GM12878 (cell line): ENCODE results near the gene PDCD7. TPM values are rescaled to one million over a fixed set of nuclear protein-coding genes. Genes with fewer than 3 reads are reported as not detected.

Experiments used
- ATAC-seq: fragments of 200-7000 bp; cut with Tn5 transposase; 3 replicates; pipeline ENCODE4 v1.9.1; 2020; ENCODE audit warnings: mild to moderate bottlenecking, moderate library complexity
- BruUV-seq: library from RNA; stranded (reverse); fragments of 400-500 nt; replicated peaks from 2 replicates; lab custom pipeline; 2021; lab: Mats Ljungman, UMichigan
- CTCF ChIA-PET: fragments of 300-600 bp; sonication (Branson Sonifier 250); formaldehyde crosslinking; extraction: SDS; loops from one replicate; lab custom pipeline; 2021; ENCODE audit warnings: inconsistent platforms; lab: Yijun Ruan, JAX
- POLR2A ChIA-PET: fragments of 350-600 bp; formaldehyde crosslinking; extraction: SDS; loops from one replicate; lab custom pipeline; 2021; ENCODE audit warnings: inconsistent platforms; lab: Charles Lee
- RAD21 ChIA-PET: fragments of 300-600 bp; sonication (Branson Sonifier 250); formaldehyde crosslinking; loops from one replicate; lab custom pipeline; 2023; ENCODE audit warnings: antibody characterized with exemption; ENCODE audit not compliant: unreplicated experiment; lab: Charles Lee
- SMC1A ChIA-PET: fragments of 300-600 bp; sonication (Branson Sonifier 250); formaldehyde crosslinking; loops from one replicate; lab custom pipeline; 2023; ENCODE audit not compliant: unreplicated experiment, uncharacterized antibody; lab: Charles Lee
- DNase-seq: peaks from one replicate; pipeline ENCODE4 v3.0.0-alpha.2; 2011; ENCODE audit warnings: low read depth, low spot score
- FAIRE-seq: peaks from 3 replicates; lab custom pipeline; 2011; peaks lifted over from hg19 to GRCh38; lab: Jason Lieb, UNC
- H2AFZ ChIP-seq: 2 replicates; pipeline ENCODE4 v1.6.0; 2011; ENCODE audit warnings: low read depth, low read length, control low read depth; ENCODE audit not compliant: control insufficient read depth
- H3K27ac ChIP-seq: 2 replicates; pipeline ENCODE4 v1.5.1; 2011; ENCODE audit warnings: control low read depth; ENCODE audit not compliant: control insufficient read depth, insufficient read depth
- H3K27me3 ChIP-seq, 2 experiments: replicated peaks in 1 of 2; 2 replicates each; pipeline versions ENCODE4 v1.6.0 to v1.6.1; 2011; ENCODE audit warnings: low read length in 1 of 2; ENCODE audit not compliant: control insufficient read depth in 2 of 2, insufficient read depth in 2 of 2
- H3K36me3 ChIP-seq, 2 experiments: 2 replicates each; pipeline ENCODE4 v1.5.1; 2011; ENCODE audit warnings: low read length in 1 of 2; ENCODE audit not compliant: control insufficient read depth in 2 of 2, insufficient read depth in 2 of 2
- H3K4me1 ChIP-seq: 2 replicates; pipeline ENCODE4 v1.6.1; 2011; ENCODE audit warnings: mild to moderate bottlenecking, low read length, moderate library complexity, mixed read lengths; ENCODE audit not compliant: control insufficient read depth, insufficient read depth
- H3K4me2 ChIP-seq: 2 replicates; pipeline ENCODE4 v1.6.0; 2011; ENCODE audit warnings: control low read depth; ENCODE audit not compliant: control insufficient read depth, insufficient read depth
- H3K4me3 ChIP-seq: fragments of 200-600 bp; sonication (generic); 2 replicates; pipeline ENCODE4 v1.5.1; 2016
- H3K79me2 ChIP-seq: 2 replicates; pipeline ENCODE4 v1.6.0; 2011; ENCODE audit warnings: low read length; ENCODE audit not compliant: control insufficient read depth, insufficient read depth
- H3K9ac ChIP-seq: 2 replicates; pipeline ENCODE4 v1.8.0; 2011; ENCODE audit warnings: low read length, control low read depth, mixed read lengths; ENCODE audit not compliant: control insufficient read depth, insufficient read depth
- H3K9me3 ChIP-seq: replicated peaks from 3 replicates; pipeline ENCODE4 v1.5.1; 2011; ENCODE audit warnings: mild to moderate bottlenecking, low read length; ENCODE audit not compliant: control insufficient read depth, insufficient read depth
- H4K20me1 ChIP-seq: 2 replicates; pipeline ENCODE4 v1.6.0; 2011; ENCODE audit not compliant: control insufficient read depth, insufficient read depth
- CEBPZ ChIP-seq: fragments of 150-350 bp; IDR thresholded peaks from 2 replicates; pipeline ENCODE4 v1.6.1; 2016; ENCODE audit warnings: low read depth, low read length
- CHD4 ChIP-seq: fragments of 200-600 bp; sonication (generic); IDR thresholded peaks from 2 replicates; pipeline ENCODE4 v1.6.1; 2016; ENCODE audit warnings: mild to moderate bottlenecking
- EZH2 ChIP-seq: IDR thresholded peaks from 2 replicates; pipeline ENCODE4 v1.6.1; 2012; ENCODE audit warnings: low read depth, mild to moderate bottlenecking, control low read depth, inconsistent platforms, low read length, borderline replicate concordance; ENCODE audit not compliant: control insufficient read depth
- HDAC2 ChIP-seq: fragments of 200-600 bp; sonication (generic); IDR thresholded peaks from 2 replicates; pipeline ENCODE4 v1.6.1; 2017
- MEF2A ChIP-seq: IDR thresholded peaks from 2 replicates; pipeline ENCODE4 v1.6.1; 2011; ENCODE audit warnings: low read depth, mild to moderate bottlenecking, low read length, moderate library complexity; ENCODE audit not compliant: insufficient read depth
- MXI1 ChIP-seq: fragments of 150-350 bp; IDR thresholded peaks from 2 replicates; pipeline ENCODE4 v1.6.1; 2011; ENCODE audit warnings: low read depth, mild to moderate bottlenecking, inconsistent platforms, low read length, improper control_type of control experiment
- NFXL1 ChIP-seq: fragments of 450-650 bp; IDR thresholded peaks from 2 replicates; pipeline ENCODE4 v1.6.1; 2017; ENCODE audit warnings: antibody characterized with exemption, mild to moderate bottlenecking, borderline replicate concordance
- RELA ChIP-seq: fragments of 450-650 bp; IDR thresholded peaks from 2 replicates; pipeline ENCODE4 v1.8.0; 2014; ENCODE audit warnings: borderline replicate concordance; ENCODE audit not compliant: partially characterized antibody
- SMAD5 ChIP-seq: IDR thresholded peaks from 2 replicates; pipeline ENCODE4 v1.6.1; 2016; ENCODE audit warnings: antibody characterized with exemption, low read depth
- SRF ChIP-seq, 2 experiments: IDR thresholded peaks; 2 replicates each; pipeline ENCODE4 v1.6.1; 2011; ENCODE audit warnings: low read depth in 2 of 2, low read length in 2 of 2, mild to moderate bottlenecking in 1 of 2, moderate library complexity in 1 of 2
- SUZ12 ChIP-seq: fragments of 200-600 bp; sonication (generic); IDR thresholded peaks from one replicate; pipeline ENCODE4 v1.6.1; 2018; ENCODE audit warnings: antibody characterized with exemption, mild to moderate bottlenecking; ENCODE audit not compliant: unreplicated experiment
- TARDBP ChIP-seq: IDR thresholded peaks from 2 replicates; pipeline ENCODE4 v1.6.1; 2016; ENCODE audit warnings: borderline replicate concordance
- ZNF24 ChIP-seq: fragments of 450-650 bp; IDR thresholded peaks from 2 replicates; pipeline ENCODE4 v1.6.1; 2017; ENCODE audit warnings: antibody characterized with exemption, mild to moderate bottlenecking
- ZNF274 ChIP-seq: IDR thresholded peaks from one replicate; pipeline ENCODE4 v1.8.0; 2011; ENCODE audit not compliant: insufficient read length, insufficient read depth
- WGBS: methylation state at CpG from one replicate; pipeline ENCODE4 v1.1.6; 2016; ENCODE audit warnings: low lambda C conversion rate; ENCODE audit not compliant: insufficient replicate concordance, insufficient coverage; ENCODE audit errors: missing lambda C conversion rate; 5-methylcytosine and 5-hydroxymethylcytosine counted together
- in situ Hi-C: fragments of 300-500 bp; cut with MboI; formaldehyde crosslinking; loops from 9 replicates; pipeline ENCODE4 v1.14.3; 2018; ENCODE audit warnings: mixed read lengths
- intact Hi-C: fragments of 100-400 bp; cut with micrococcal nuclease; formaldehyde crosslinking; loops from one replicate; pipeline ENCODE4 v1.14.2; 2022; ENCODE audit not compliant: unreplicated experiment
- polyA plus RNA-seq, 11 experiments: library from polyadenylated mRNA; depleted of rRNA in 4 of 11; unstranded in 6 of 11; stranded (reverse) in 5 of 11; fragments of >200 nt; fragmentation: Nextera tagmentation in 4 of 11; fragmentation: Illumina TruSeq in 1 of 11; extraction: Ambion mirVana in 4 of 11; extraction: Trizol in 1 of 11; gene quantifications; 1 replicate in 1 of 11; 2 replicates in 10 of 11; pipeline versions ENCODE4 v1.2.1 to v1.2.3, GENCODE V29; 2011 to 2016; ENCODE audit warnings: inconsistent platforms in 2 of 11, missing spikeins in 2 of 11, low read depth in 1 of 11
- total RNA-seq, 4 experiments: library from RNA; depleted of rRNA in 3 of 4; stranded (reverse); fragments of >200 nt in 3 of 4; fragmentation: Illumina TruSeq in 1 of 4; extraction: Trizol in 1 of 4; gene quantifications; 2 replicates each; pipeline versions ENCODE4 v1.2.1 to v1.2.3, GENCODE V29; 2013 to 2021
- TF ChIP-seq, protein P1 (sequence below): IDR thresholded peaks from 2 replicates; pipeline ENCODE4 v1.6.1; 2012; ENCODE audit warnings: low read depth, low read length, improper control_type of control experiment

The PDCD7 gene
- total and polyA plus RNA-seq, 10 of the 15 experiments (the other 5 are each of a cell fraction or from before 2014, with no cell fraction given), result 4.2 to 24.2 (median 13.4) TPM

DNA sequence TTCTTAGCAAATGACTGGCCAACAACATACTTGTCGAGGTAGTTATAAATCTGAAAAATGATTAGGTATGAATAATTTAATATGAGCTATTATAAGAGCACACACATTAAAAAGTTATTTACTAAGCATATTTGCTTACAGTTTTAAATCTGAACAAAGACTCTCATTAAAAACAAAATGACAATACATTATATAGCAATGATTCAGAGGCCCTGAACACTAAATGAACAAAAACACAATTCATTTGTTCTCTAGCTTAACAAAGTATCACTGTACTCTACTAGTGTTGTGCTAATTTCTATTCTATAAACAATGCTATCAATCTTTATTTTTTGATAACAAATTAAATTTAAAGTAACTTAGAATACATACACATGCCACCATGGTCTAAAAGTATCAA lies 30.5 kb upstream of the PDCD7 start:
- Histone ChIP-seq H3K4me2 (no peak overlapping the region), H3K79me2 (no peaks in the 10 kb centered on the region), H4K20me1 (no peaks in the 10 kb centered on the region), H3K36me3 (peaks cover 4 to 12% of the 10 kb centered on the region in 2 experiments; a peak in 3 of 4 replicates), H3K9ac (no peak overlapping the region), H3K9me3 (no peaks in the 10 kb centered on the region), H3K4me3 (no peak overlapping the region), H3K4me1 (no peaks in the 10 kb centered on the region), H3K27me3 (no peaks in the 10 kb centered on the region), H2AFZ (no peak overlapping the region), H3K27ac (no peak overlapping the region)
- DNase-seq, result no peak
- SMC1A ChIA-PET, result interaction anchor here (1.8 kb wide), 1 partner anchor 18 kb away, joined by 4 read pairs; no protein-coding TSS in a partner anchor
- ATAC-seq, result no peak
- WGBS, result 0% methylated on average over 1 of the region's 1 CpG
- in situ Hi-C loops, result no loop called here
- CTCF ChIA-PET, result interaction anchor here (0.9 to 1.0 kb wide), 2 partner anchors 10 to 15 kb away, joined by 3 to 4 read pairs; no protein-coding TSS in a partner anchor
- no peak for TF ChIP-seq CHD4
- intact Hi-C loops, result no loop called here
- RAD21 ChIA-PET, result no interaction called here
- FAIRE-seq, result no peak
- POLR2A ChIA-PET, result no interaction called here
- no TSS peak for BruUV-seq

DNA sequence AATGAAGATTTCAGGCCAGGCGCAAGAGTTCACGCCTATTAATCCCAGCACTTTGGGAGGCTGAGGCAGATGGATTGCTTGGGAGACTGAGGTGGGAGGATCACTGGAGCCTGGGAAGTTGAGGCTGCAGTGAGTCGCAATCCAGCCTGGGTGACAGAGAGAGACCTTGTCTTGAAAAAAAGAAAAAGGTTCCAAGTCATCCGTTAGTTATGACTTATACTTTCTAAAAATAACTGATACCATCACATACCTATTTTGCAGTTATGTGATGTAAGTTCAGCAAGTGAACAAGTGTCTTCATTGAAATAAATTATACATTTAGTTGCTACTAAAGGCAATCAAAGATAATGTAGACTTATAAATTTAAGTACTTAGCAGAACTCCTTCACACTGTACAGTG lies 29.4 kb upstream of the PDCD7 start:
- Histone ChIP-seq H3K4me3 (no peak overlapping the region), H3K36me3 (peaks cover 4 to 12% of the 10 kb centered on the region in 2 experiments), H3K9ac (no peak overlapping the region), H3K4me1 (no peaks in the 10 kb centered on the region), H3K4me2 (no peak overlapping the region), H3K27ac (no peak overlapping the region), H3K9me3 (no peaks in the 10 kb centered on the region), H3K27me3 (no peaks in the 10 kb centered on the region), H2AFZ (no peak overlapping the region), H3K79me2 (no peaks in the 10 kb centered on the region), H4K20me1 (no peaks in the 10 kb centered on the region)
- ChIA-PET POLR2A (no interaction called here), RAD21 (no interaction called here), SMC1A (interaction anchor here (0.9 to 2.2 kb wide), 2 partner anchors 17 to 112 kb away, joined by 3 to 5 read pairs; no protein-coding TSS in a partner anchor), CTCF (no interaction called here)
- in situ Hi-C loops, result no loop called here
- no peak for ATAC-seq
- no TSS peak for BruUV-seq
- 100% methylated on average over 4 of the region's 4 CpGs for WGBS
- no peak for DNase-seq
- FAIRE-seq, result no peak
- intact Hi-C loops, result no loop called here
- TF ChIP-seq HDAC2 (no peak), ZNF274 (no peak), MEF2A (no peak), CEBPZ (no peak), ZNF24 (no peak), EZH2 (no peak), SRF (IDR thresholded peaks at IDR 0.05; ENCODE audit: low read depth in 2 of 2, low read length in 2 of 2) (no peak), SUZ12 (no peak), NFXL1 (no peak), SMAD5 (no peak), RELA (no peak), TARDBP (no peak), MXI1 (no peak)
- TF ChIP-seq, protein P1, sequence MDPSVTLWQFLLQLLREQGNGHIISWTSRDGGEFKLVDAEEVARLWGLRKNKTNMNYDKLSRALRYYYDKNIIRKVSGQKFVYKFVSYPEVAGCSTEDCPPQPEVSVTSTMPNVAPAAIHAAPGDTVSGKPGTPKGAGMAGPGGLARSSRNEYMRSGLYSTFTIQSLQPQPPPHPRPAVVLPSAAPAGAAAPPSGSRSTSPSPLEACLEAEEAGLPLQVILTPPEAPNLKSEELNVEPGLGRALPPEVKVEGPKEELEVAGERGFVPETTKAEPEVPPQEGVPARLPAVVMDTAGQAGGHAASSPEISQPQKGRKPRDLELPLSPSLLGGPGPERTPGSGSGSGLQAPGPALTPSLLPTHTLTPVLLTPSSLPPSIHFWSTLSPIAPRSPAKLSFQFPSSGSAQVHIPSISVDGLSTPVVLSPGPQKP, result no peak
